Measurements from ENCODE around the gene NOX3.

- no peak for TF ChIP-seq POLR2A (IDR thresholded peaks at IDR 0.05; ENCODE audit: low read depth, low read length)
- TF ChIP-seq POLR2AphosphoS5 (IDR thresholded peaks at IDR 0.05; ENCODE audit: low read depth, low read length) = no peak
Observed at GRCh38 chr6:155349129-155349528, 106.5 kb downstream of the NOX3 start.
